ENCODE results near the gene DRC1.

DRC1 gene

GRCh38 chr2:26462100-26462499 is 60.4 kb downstream of the DRC1 start:
- no peak for TF ChIP-seq CTCF (IDR thresholded peaks at IDR 0.05; ENCODE audit: control insufficient read depth, extremely low read depth, insufficient read depth)
- H3K4me3 ChIP-seq (ENCODE audit: low read depth, low read length) = no peak overlapping the region
- no peak for DNase-seq (ENCODE audit: low read depth)

GRCh38 chr2:26462511-26463243 is 61.0 kb downstream of the DRC1 start:
- DNase-seq (ENCODE audit: low read depth) = no peak
- TF ChIP-seq CTCF (IDR thresholded peaks at IDR 0.05; ENCODE audit: control insufficient read depth, extremely low read depth, insufficient read depth) = peak; percentile 49
- H3K4me3 ChIP-seq (ENCODE audit: low read depth, low read length) = no peak overlapping the region

GRCh38 chr2:26463244-26464192 is 61.8 kb downstream of the DRC1 start:
- no peak for DNase-seq (ENCODE audit: low read depth)
- no peak for TF ChIP-seq CTCF (IDR thresholded peaks at IDR 0.05; ENCODE audit: control insufficient read depth, extremely low read depth, insufficient read depth)
- H3K4me3 ChIP-seq (ENCODE audit: low read depth, low read length) = no peak overlapping the region

- no peak overlapping the region for H3K4me3 ChIP-seq (ENCODE audit: low read depth, low read length)
- no peak for DNase-seq (ENCODE audit: low read depth)
- no peak for TF ChIP-seq CTCF (IDR thresholded peaks at IDR 0.05; ENCODE audit: control insufficient read depth, extremely low read depth, insufficient read depth)
Measured at GRCh38 chr2:26464390-26465265, 62.9 kb downstream of the DRC1 start.

- no peak for DNase-seq (ENCODE audit: low read depth)
- TF ChIP-seq CTCF (IDR thresholded peaks at IDR 0.05; ENCODE audit: control insufficient read depth, extremely low read depth, insufficient read depth) = no peak
- H3K4me3 ChIP-seq (ENCODE audit: low read depth, low read length) = no peak overlapping the region
Measured at GRCh38 chr2:26465266-26465925, 63.7 kb downstream of the DRC1 start.

GRCh38 chr2:26465981-26466471 is 64.3 kb downstream of the DRC1 start:
- no peak for TF ChIP-seq CTCF (IDR thresholded peaks at IDR 0.05; ENCODE audit: control insufficient read depth, extremely low read depth, insufficient read depth)

More at GRCh38 chr2:26465981-26466471, 64.3 kb downstream of the DRC1 start:
- no peak overlapping the region for H3K4me3 ChIP-seq (ENCODE audit: low read depth, low read length)
- no peak for DNase-seq (ENCODE audit: low read depth)

Measured in LNCaP clone FGC (cell line).